ENCODE data around the gene TXNRD2. TPM values are rescaled to one million over a fixed set of nuclear protein-coding genes. Genes with fewer than 3 reads are reported as not detected.

TXNRD2 gene
- total RNA-seq, 1 experiment from 2014 or later: 19.7 TPM

GRCh38 chr22:19974935-19975706 lies 33.5 kb upstream of the TXNRD2 start:
- Histone ChIP-seq H3K79me2 (ENCODE audit: insufficient read depth, low read length) (no peaks in the 10 kb centered on the region), H3K4me2 (ENCODE audit: low read length) (peak overlapping the region; percentile 56), H3K9ac (ENCODE audit: low read length) (peak overlapping the region; percentile 41; the same call in 1 of the 2 replicates), H3K36me3 (ENCODE audit: control insufficient read depth in 1 of 2, insufficient read depth in 2 of 2, low read length in 2 of 2) (peaks cover 3 to 13% of the 10 kb centered on the region in 2 experiments; a peak in 1 of 4 replicates), H3K27me3 (ENCODE audit: insufficient read depth, low read length) (no peaks in the 10 kb centered on the region), H3K9me3 (ENCODE audit: control insufficient read depth in 1 of 2, insufficient read depth in 1 of 2, low read depth in 1 of 2, low read length in 2 of 2) (no peaks in the 10 kb centered on the region), H2AFZ (ENCODE audit: low read depth, low read length, poor library complexity, severe bottlenecking) (no peak overlapping the region), H3K27ac (ENCODE audit: low read depth, low read length) (peak overlapping the region; percentile 65), H3K9me2 (ENCODE audit: insufficient read depth) (no peaks in the 10 kb centered on the region), H3K4me1 (ENCODE audit: control insufficient read depth in 1 of 2, insufficient read depth in 2 of 2, low read length in 2 of 2) (peaks cover 14 to 28% of the 10 kb centered on the region in 2 experiments), H4K20me1 (ENCODE audit: insufficient read depth) (no peaks in the 10 kb centered on the region), H3K4me3 (replicated peaks in 1 of 2; ENCODE audit: low read depth in 1 of 2, low read length in 2 of 2) (no peak overlapping the region)
- ATAC-seq (peak; percentile 12; the same call in 1 of the 2 replicates), DNase-seq (ENCODE audit: low read depth, low spot score) (no peak)
- intact Hi-C loops (cut with micrococcal nuclease): loop anchor here (5.0 kb wide), 1 partner anchor 37 kb away; no protein-coding TSS in a partner anchor
- ChIA-PET CTCF (interaction anchor here (0.8 kb wide), 1 partner anchor 38 kb away, joined by 4 read pairs; no protein-coding TSS in a partner anchor), POLR2A (interaction anchor here (1.1 to 1.7 kb wide), 2 partner anchors 9 to 46 kb away, joined by 5 read pairs; partner anchors contain the start of gene TANGO2), RAD21 (ENCODE audit: low non-redundant PET in 1 of 2, low total read pairs in 2 of 2, uncharacterized antibody in 2 of 2, unreplicated experiment in 2 of 2) (no interaction called here)
- BruUV-seq (replicated peaks): no TSS peak
- TF ChIP-seq ZFX (IDR thresholded peaks at IDR 0.05) (no peak), TCF7L2 (IDR thresholded peaks at IDR 0.05; ENCODE audit: borderline replicate concordance, extremely low read depth, insufficient read depth, insufficient read length) (no peak), ATF3 (IDR thresholded peaks at IDR 0.05) (no peak), POLR2A (IDR thresholded peaks at IDR 0.05; ENCODE audit: borderline replicate concordance, extremely low read depth, insufficient read depth, insufficient read length) (no peak)

GRCh38 chr22:19974268-19974861 lies 32.7 kb upstream of the TXNRD2 start:
- H2AFZ ChIP-seq (ENCODE audit: low read depth, low read length, poor library complexity, severe bottlenecking): no peak overlapping the region
- BruUV-seq (replicated peaks): no TSS peak
- H3K27ac ChIP-seq (ENCODE audit: low read depth, low read length): peak overlapping the region; percentile 65; the same call in 1 of the 2 replicates
- no peaks in the 10 kb centered on the region for H3K27me3 ChIP-seq (ENCODE audit: insufficient read depth, low read length)
- H3K4me2 ChIP-seq (ENCODE audit: low read length): peak overlapping the region; percentile 56; the same call in 1 of the 2 replicates
- DNase-seq (ENCODE audit: low read depth, low spot score) (peak; percentile 41), ATAC-seq (peak; percentile 75)
- no peaks in the 10 kb centered on the region for H4K20me1 ChIP-seq (ENCODE audit: insufficient read depth)
- H3K9me3 ChIP-seq (ENCODE audit: control insufficient read depth in 1 of 2, insufficient read depth in 1 of 2, low read depth in 1 of 2, low read length in 2 of 2): no peaks in the 10 kb centered on the region
- ChIA-PET RAD21 (ENCODE audit: low non-redundant PET in 1 of 2, low total read pairs in 2 of 2, uncharacterized antibody in 2 of 2, unreplicated experiment in 2 of 2) (no interaction called here), POLR2A (interaction anchor here (1.1 to 1.7 kb wide), 2 partner anchors 10 to 47 kb away, joined by 5 read pairs; partner anchors contain the start of gene TANGO2), CTCF (interaction anchor here (0.6 to 1.4 kb wide), 3 partner anchors 21 to 155 kb away, joined by 3 to 4 read pairs (median 4); no protein-coding TSS in a partner anchor)
- peaks cover 14 to 28% of the 10 kb centered on the region in 2 experiments for H3K4me1 ChIP-seq (ENCODE audit: control insufficient read depth in 1 of 2, insufficient read depth in 2 of 2, low read length in 2 of 2)
- no peak overlapping the region for H3K4me3 ChIP-seq (replicated peaks in 1 of 2; ENCODE audit: low read depth in 1 of 2, low read length in 2 of 2)
- H3K36me3 ChIP-seq (ENCODE audit: control insufficient read depth in 1 of 2, insufficient read depth in 2 of 2, low read length in 2 of 2): peaks cover 3 to 13% of the 10 kb centered on the region in 2 experiments; a peak in 1 of 4 replicates
- H3K79me2 ChIP-seq (ENCODE audit: insufficient read depth, low read length): no peaks in the 10 kb centered on the region
- H3K9ac ChIP-seq (ENCODE audit: low read length): no peak overlapping the region
- H3K9me2 ChIP-seq (ENCODE audit: insufficient read depth): no peaks in the 10 kb centered on the region
- intact Hi-C loops (cut with micrococcal nuclease): loop anchor here (5.0 kb wide), 1 partner anchor 38 kb away; no protein-coding TSS in a partner anchor
- TF ChIP-seq REST (IDR thresholded peaks at IDR 0.05; ENCODE audit: low read depth): no peak
- TF ChIP-seq FOSL1 (IDR thresholded peaks at IDR 0.05; ENCODE audit: low read depth): no peak
- TF ChIP-seq RAD21 (IDR thresholded peaks at IDR 0.05; ENCODE audit: low read depth): no peak
- TF ChIP-seq POLR2A (IDR thresholded peaks at IDR 0.05; ENCODE audit: borderline replicate concordance, extremely low read depth, insufficient read depth, insufficient read length): no peak
- TF ChIP-seq JUND (IDR thresholded peaks at IDR 0.05): no peak
- no peak for TF ChIP-seq MAX (IDR thresholded peaks at IDR 0.05)
- TF ChIP-seq ATF3 (IDR thresholded peaks at IDR 0.05): no peak
- no peak for TF ChIP-seq SIN3A (IDR thresholded peaks at IDR 0.05; ENCODE audit: low read depth)
- TF ChIP-seq EZH2phosphoT487 (IDR thresholded peaks at IDR 0.05; ENCODE audit: borderline replicate concordance): no peak
- TF ChIP-seq SRF (IDR thresholded peaks at IDR 0.05; ENCODE audit: low read depth): no peak
- TF ChIP-seq ELF1 (IDR thresholded peaks at IDR 0.05; ENCODE audit: borderline replicate concordance, low read depth): no peak
- no peak for TF ChIP-seq ZFX (IDR thresholded peaks at IDR 0.05)
- TF ChIP-seq CEBPB (IDR thresholded peaks at IDR 0.05; ENCODE audit: low read depth): no peak

All from HCT116 (cell line).